ENCODE measurements around the gene OR5C1.

- TF ChIP-seq CTCF (IDR thresholded peaks at IDR 0.05; ENCODE audit: low read depth, low read length, missing input control) (no peak), GABPA (IDR thresholded peaks at IDR 0.05 in 1 of 2, conservative IDR thresholded peaks at IDR 0.05 in 1 of 2) (no peak)
These were observed 7.1 kb upstream of the OR5C1 start for GRCh38 chr9:122781671-122782070.

All from liver (tissue), 3 donors.